Eye (tissue), 1 donor: Measurements from ENCODE around the gene CGNL1.

Experiments
- DNase-seq: peaks from one replicate; pipeline ENCODE4 v3.0.0-alpha.2; 2015

The CGNL1 gene

DNA sequence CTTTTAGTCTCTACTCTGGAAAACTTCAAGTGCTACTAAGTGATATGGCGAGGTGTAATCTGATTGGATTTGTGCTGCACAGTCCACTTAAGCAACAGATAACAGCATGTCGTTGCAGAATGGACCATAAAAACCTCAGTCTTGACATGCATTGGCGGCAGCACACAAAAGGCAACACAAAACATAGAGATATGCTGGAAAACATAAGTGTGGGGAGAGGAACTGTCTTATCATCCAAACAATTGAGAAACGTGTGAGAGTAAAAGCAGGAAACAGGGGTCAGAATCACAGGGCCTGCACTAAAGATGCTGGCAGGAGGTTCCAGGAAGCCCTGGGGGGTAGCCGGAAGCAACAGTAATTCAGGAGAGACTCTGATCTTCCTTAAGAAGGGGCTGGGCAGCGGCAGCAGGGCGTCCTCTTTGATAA is 82.1 kb downstream of the CGNL1 start:
- DNase-seq: no peak

DNA sequence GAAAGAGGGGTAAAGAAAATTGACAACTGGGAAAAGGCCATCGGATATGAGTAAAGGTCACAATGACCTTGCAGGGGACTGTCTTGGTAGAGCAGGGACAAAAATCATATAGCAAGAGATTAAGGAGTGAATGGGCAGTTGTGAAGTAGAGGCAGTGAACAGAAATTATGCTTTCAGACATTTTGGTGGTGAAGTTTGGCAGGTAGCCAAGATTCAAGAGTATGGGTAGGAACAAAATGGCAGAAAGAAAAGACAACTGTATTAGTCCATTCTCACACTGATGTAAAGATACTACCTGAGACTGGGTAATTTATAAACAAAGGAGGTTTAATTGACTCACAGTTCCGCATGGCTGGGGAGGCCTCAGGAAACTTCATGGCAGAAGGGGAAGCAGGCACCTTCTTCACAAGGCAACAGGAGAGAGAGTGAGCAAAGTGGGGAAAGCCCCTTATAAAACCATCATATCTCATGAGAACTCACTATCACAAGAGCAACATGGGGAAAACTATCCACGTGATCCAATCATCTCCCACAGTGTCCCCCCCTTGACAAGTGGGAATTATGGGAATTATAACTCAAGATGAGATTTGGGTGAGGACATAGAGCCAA is 84.0 kb downstream of the CGNL1 start:
- DNase-seq: no peak

DNA sequence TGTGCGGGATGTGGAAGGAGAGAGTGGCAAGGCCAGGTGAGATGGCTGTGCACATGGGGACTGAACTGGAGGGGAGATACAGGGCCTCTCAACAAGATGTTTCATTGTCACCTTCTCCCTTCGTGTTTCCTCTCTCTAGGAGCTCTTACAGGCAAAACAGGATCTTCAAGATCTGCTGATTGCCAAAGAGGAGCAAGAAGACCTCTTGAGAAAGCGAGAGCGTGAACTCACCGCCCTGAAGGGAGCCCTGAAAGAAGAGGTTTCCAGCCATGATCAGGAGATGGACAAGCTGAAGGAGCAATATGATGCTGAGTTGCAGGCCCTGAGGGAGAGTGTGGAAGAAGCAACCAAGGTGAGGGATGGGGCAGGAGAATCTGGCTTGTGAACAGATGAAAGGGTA is 85.2 kb downstream of the CGNL1 start:
- DNase-seq: no peak

DNA sequence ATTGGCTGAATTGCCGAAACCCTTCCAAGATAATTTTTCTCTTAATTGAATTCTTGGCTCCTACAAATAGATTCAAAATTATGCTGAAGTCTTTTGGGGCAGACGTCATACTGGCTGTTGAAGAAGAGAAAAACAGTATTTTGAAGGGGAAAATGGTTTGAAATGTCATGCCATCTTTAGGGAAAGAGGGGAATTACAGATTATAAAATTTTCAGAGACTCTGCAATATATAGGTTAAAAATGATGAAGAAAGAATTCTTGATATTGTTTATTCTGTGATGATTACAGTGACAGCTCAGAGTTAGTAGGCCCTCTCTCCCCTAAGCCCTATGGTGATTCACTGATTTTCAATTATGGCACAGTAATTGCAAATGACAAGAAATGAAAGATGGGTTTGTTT is 86.1 kb downstream of the CGNL1 start:
- no peak for DNase-seq

DNA sequence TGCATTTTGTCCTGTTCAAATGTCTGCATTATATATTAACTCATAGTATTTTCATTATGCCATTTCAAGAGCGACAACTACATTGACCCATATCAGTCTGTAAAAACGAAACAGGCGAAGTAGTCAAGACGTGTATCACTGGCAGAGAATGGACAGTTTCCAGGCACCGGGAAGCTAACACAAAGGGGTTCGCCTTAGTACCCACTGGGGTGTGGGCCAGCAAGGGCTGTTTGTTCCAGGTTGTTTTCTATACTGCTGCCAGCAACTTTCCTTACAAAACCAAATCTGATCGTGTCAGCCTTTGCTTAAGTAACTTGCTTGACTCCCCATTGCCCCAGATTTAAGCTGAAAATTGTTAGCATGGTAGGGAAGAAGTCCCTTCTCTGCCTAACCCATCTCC is 87.1 kb downstream of the CGNL1 start:
- DNase-seq: no peak

DNA sequence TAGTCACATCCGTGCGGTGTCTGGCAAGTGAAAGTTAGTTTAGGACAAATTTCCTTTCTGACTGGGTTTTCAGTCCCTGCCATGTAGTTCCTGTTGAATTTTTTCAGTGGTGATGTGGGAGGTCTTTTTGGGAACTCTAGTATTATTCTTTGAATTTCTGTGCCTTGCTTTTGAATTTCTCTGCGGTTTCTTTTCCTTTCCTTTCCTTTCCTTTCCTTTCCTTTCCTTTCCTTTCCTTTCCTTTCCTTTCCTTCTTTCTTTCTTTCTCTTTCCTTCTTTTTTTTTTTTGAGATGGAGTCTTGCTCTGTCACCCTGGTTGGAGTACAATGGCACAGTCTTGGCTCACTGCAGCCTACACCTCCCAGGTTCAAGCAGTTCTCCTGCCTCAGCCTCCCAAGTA is 88.2 kb downstream of the CGNL1 start:
- no peak for DNase-seq

DNA sequence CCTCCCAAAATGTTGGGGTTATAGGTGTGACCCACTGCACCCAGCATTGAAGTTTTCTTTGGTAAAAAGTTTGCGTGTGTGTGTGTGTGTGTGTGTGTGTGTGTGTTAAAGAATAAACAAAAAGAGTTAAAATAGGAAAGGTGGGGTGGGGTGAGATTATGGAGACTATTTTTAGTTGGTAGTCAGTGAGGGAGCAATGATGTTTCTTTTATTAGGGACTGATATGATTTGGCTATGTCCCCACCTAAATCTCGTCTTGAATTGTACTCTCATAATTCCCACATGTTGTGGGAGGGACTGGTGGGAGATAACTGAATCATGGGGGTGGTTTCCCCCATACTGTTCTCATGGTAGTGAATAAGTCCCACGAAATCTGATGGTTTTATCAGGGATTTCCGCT is 92.2 kb downstream of the CGNL1 start:
- no peak for DNase-seq

DNA sequence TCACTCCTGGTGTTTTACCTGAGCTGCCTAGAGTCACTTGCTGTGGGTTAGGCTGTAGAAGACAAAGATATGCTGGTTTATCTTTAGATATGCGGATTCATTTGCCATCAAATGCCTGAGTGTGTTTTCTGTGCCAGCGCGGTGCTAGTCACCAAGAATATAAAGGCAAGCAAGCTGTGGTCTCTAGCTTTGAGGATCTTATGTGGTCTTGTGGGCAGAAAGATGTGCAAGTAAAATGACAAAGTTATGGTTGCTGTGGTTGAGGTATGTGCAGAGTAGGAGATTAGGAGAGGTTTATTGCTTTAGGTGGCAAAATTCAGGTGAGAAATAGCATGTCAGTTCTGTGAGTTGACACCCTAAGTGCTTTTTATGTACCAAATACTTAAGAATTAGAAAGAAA is 94.2 kb downstream of the CGNL1 start:
- DNase-seq: no peak

DNA sequence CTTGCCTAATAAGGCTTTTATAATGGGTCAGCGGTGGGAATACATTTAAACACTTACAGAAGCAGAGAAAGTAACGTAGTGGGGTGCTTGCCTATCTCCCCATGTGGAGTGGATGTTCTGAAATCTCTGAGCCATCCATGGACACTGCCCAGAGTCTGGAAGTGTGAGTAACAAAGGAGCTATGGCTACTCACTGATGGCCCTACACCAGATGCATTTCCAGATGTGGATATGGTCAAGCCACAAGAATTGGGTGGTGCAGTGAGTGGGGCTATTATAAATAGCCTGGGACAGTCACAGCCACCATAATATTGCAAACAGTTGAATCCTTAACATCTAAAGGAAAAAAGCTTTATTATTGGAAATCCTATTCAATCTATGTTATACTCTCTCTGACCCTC is 96.6 kb downstream of the CGNL1 start:
- DNase-seq: no peak

DNA sequence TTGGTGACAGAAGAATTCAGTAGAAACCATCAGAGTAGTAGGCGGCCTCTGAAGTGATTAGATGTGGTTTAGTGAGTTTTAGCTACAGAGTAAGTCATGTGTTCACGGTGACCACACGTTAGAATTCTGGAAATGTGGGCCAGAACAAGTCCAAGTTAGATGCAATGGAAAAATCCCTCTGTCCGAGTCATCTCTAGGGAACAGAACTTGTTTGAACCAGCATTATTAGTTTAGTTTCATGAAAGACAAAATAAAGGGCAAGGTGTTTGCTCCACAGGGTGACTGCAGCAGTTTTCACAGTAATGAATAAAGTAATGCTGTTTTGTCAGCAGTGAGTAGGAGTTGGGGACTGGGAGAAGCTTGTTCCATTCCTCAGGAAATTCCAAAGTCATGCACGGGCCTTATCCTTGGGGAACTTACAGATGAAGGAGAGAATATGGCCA is 100.2 kb downstream of the CGNL1 start:
- DNase-seq: peak; percentile 22

DNA sequence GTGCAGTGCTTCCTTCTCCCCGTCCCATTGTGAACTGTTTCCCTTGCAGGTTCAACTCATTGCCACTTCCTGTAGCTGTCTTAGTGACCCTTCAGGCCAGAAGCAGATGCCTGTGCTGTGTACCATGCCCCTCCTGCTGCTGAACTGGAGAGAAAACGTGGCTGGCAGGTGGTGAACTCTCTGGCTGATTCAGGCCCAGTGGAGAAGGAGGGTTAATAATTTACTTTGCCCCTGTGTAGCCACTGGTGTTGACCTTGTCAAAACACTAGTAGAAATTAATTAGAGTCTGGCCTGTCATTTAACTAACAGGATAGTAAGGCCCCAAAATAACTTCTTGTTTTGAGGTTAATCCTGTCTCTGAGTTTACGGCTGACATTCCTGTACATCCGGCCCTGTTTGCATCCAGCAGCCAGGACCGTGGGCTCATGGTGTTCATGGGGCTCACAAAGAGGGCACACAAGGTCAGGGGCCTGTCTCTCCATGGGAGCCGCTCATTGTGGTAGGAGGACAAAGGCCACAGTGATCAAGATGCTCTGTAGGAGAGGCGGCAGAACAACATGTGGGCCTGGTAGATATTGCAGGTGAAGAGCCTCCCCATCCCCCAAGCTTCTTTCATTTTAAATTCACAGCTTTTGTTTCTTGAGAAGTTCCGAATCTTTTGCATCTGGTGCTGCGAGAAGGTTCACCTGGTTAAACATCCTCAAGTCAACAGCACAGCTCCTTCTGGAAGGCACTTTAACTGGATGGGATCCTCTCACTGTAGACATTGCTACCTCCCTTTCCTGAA is 101.6 kb downstream of the CGNL1 start:
- DNase-seq: peak; percentile 44

DNA sequence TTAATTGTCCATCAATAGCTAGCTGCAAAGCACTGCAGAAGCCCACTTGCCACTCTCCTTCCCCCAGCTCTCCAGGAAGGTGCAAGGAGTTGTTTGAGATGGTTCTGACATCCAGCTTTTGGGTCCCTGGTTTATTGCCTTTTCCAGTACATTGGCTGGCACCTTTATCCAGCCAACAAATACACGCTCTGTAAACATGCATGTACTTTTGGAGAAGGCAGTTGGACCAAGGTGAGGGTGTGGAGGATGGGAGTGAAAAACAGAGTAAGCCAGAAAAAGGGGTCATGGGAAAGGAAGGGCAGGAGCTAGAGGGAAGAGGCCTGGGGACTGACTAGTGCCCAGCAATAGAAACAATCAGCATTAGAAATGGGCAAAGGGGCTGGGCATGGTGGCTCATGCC is 102.7 kb downstream of the CGNL1 start:
- DNase-seq: no peak

DNA sequence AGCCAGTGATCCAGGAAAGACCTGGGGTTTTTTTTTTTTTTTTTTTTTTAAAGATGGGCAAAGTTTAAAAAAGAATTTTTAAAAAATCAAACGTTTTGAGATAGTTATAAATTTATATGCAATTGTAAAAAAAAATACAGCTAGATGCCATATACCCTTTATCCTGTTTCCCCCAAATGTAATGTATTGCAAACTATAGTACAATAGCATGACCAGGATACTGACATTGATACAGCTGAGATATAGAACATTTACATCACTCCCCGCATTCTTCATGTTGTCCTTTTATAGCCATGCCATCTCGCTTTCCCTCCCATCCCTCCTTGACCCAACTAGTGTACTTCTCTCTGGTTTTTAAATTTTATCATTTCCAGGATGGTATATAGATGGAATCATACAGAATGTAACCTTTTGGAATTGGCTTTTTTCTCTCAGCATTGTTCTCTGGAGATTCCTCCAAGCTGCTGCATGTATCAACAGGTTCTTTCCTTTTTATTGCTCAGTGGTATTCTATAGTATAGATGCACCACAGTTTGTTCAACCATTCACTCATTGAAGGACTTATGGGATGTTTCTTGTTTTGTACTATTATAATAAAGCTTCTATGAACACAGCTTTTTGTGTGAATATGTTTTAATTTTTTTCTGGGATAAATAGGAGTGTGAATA is 104.9 kb downstream of the CGNL1 start:
- DNase-seq: no peak

DNA sequence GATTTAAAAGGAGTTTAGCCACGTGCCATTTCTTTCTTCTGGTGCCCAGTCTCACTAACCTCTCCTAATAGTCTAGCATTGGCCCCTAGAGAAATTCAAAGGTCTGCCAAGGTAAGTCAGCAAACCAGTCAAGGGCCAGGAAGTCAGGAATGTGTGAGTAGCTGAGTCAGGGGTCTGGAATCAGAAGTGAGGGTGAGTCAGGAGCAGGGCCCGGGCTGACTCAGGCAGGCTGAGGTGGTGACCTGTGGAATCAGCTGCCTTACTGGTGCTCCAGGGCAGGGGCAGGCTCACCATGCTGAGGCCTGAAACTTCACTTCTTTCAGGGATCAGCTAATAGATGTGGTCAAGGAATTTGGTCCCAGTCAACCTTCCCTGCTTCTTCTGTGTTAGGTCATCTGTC is 109.6 kb downstream of the CGNL1 start:
- DNase-seq: no peak

DNA sequence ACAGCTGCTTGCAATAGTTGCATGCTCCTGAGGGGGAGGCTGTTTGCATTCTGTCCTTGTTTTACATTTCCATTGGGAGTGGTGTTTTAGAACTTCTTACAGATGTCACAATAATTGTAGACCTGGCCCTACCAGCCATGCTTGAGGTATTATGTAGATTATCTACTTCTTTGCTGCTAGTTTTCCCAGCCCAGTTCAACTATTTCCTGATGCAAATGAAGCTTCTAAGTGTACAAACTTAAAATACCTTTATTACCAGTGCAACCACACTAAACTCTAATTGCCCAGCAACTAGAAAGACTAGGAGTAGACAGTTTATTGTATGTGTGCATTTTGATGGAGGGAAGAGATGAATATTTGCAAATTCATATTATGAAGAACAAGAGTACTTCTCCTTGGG is 110.5 kb downstream of the CGNL1 start:
- DNase-seq: no peak

DNA sequence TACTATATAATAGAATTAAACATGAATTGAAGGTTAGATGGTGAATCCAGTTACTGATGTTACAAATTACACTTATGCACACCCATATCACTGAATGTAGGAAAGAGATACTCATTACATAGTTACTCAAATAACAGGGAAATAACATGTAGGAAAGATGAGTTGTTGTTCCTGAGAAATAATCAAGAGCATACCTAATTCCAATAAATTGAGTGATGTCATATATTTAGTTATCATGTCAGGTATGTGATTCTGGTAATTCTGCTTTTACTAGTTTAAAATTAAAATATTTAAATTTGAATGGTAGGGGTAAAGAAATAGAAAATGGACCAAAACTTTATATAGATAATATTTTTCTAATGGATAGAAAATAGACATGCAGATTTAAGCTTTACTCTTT is 112.8 kb downstream of the CGNL1 start:
- no peak for DNase-seq

DNA sequence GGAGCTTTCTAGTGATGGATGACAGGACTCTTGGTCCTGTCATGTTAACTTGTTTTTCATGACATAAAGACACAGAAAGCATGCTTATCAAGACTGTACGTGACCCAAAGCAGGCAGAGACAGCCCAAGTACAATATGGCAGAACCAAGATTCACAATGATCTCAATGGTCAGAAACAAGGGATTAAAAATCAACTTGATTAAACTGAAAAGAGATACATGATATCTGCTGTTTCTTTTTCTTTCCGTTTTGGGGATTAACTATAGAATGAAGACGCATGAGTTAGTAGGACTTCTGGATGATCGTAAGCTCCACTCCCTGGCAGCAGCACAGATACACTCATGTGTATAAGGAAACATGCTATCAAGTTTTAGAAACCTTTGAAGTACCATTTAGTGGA is 117.0 kb downstream of the CGNL1 start:
- no peak for DNase-seq

DNA sequence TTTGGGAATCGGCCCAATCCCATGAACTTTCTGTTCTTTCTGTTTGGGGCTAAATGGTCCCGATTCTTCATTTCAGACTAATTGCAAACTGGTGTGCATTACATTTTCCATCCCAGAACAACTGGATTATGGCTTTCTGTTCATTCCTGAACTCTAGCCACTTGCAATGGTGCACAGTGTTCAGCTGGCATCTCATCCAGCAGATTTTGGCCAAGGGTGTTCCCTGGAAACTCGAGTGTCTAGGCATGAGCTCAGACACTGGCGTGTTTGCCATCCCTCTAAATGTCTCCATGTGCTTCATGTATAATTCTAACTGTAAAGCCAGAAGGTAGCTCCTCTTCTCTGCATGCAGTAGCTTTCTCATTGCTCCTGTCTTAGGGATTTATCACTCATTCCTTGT is 118.3 kb downstream of the CGNL1 start:
- DNase-seq: no peak

DNA sequence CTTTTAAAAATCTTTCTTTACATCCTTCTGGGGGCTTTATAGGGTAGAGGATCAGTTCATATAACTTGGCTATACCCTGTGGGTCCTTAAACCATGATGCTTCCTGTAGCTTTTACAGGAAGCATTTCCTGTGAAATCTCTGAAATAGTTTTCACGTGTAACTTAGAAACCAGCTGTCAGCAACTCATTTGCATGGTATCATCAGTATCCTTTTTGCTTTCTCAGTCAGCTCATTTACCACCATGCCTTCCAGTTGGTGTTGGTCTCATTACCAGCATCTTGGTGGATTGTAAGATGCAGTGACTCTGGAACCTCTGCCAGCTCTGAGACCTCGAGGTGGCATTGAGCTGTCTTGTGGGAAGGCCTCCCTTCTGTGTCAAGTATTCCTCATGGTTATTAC is 118.7 kb downstream of the CGNL1 start:
- no peak for DNase-seq

DNA sequence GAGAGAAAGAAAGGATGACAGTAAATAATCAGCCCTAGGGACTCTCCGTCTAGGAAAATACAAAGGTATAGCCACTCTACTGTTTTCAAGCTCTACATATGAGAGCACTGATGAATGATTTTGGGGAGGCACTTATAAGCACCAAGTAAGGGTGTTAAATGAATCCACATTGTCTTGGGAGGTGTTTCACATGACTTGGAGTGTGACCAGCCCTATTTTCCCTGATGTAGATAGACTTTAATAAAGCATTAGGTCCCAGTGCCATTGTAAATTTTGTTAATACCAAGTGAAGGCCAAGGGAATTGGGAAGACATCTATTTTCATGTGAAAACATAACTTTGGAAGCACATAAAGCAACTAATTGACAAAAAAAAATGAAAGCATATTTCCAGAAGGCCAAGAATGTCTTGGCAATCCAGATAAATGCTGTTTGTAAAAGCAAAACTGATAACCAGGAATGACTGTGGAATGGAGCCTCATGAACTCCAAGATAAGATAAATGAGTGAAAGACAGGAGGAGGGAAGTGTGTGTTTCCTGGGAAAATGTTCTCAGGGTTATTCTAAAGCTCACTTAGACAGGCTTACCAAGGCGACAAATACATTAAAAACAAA is 119.4 kb downstream of the CGNL1 start:
- no peak for DNase-seq

DNA sequence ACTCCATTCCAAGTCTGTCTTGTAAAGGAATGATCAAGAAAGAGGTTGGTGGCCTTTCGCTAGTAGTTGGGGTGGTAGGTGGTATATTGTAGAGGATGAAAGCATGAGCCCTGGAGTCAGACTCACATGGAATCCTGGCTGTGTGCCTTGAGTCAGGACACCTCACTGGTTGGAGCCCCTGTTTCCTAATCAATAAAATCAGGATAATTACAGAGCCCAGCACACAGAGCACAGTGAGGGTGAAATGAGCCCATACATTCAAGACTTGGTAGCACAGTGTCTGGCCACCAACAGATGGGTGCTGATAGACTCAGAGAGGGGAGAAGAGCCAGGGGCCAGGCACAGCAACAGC is 120.3 kb downstream of the CGNL1 start:
- DNase-seq: no peak

DNA sequence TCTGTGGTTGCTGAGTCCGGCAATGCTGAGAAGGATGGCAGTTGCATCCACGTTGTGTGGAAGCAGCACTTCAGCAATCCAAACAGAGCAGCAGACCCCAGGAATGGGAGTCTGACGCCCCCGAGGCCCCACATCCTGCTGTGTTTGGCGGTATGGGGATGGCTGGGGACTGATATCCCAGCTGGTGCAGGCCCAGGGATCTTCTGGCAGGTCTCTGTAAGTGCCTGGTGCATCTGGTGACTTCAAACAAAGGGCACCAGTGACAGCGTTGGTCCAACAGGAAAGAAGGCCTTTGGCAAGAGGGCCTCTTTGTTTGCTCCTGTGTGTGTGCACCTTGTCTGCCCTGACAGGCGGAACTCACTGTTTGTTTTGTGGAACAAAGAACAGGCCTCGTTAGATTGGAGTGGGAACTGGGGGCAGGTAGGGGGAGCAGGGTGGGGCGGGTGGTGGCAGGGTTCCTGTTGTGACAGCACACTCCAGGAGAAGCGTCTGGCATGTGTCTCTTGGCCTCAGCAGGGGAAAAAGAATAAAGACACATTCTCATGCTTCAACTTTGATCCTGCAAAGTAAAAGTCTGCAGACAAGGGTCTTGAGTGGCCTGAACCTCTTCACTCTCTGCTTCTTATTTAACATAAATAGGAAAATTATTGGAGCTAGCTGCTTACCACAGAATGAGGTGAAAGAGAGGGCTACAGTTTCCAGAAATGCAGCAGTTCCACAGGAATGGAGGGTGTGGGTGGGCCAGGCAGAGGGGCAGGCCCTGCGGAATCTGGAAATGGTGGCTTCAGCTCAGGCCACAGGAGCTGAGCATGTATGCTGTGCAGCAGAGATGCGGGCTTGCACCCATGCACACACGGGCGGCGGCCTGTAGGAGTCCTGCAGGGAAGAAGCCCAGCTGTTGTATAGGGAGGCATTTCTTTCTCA is 120.9 kb downstream of the CGNL1 start:
- peak; percentile 40 for DNase-seq

DNA sequence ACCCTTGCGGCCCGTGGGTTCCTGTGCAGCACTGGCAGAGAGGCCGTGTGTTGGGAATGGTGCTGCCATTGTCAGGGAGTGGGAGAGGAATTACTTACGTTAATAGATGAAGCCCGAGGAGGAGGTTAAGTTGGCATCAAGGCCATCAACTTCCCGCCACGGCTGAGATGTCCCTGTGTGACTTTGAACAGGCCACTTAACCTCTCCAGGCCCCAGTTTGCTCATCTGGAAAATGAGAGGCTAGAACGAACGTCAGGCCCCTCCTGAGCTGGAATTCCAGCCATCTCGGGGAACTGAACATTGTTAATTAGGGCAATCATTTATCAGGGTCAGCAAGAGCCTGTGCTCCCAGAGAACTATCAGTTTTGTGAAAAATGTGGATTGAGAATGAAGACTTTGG is 124.0 kb downstream of the CGNL1 start:
- DNase-seq: peak; percentile 62
